ENCODE data around the gene FMNL1.

DNA sequence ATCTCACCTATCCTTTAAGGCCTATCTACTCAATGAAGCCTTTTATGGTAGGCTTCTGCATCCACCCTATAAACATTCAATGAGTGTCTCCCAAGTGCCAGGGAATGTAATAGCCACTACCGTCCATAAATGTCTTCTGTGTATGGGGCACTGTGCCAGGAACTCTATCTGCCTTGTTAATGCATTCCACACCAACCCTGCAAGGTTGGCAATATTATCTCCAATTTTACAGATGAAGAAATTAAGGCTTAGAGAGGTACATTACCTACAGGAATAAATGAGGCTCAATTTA is 75.1 kb downstream of the FMNL1 start:
- TF ChIP-seq, protein P1, sequence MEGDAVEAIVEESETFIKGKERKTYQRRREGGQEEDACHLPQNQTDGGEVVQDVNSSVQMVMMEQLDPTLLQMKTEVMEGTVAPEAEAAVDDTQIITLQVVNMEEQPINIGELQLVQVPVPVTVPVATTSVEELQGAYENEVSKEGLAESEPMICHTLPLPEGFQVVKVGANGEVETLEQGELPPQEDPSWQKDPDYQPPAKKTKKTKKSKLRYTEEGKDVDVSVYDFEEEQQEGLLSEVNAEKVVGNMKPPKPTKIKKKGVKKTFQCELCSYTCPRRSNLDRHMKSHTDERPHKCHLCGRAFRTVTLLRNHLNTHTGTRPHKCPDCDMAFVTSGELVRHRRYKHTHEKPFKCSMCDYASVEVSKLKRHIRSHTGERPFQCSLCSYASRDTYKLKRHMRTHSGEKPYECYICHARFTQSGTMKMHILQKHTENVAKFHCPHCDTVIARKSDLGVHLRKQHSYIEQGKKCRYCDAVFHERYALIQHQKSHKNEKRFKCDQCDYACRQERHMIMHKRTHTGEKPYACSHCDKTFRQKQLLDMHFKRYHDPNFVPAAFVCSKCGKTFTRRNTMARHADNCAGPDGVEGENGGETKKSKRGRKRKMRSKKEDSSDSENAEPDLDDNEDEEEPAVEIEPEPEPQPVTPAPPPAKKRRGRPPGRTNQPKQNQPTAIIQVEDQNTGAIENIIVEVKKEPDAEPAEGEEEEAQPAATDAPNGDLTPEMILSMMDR (IDR thresholded peaks at IDR 0.05) = no peak
- no peak for TF ChIP-seq POLR2A (IDR thresholded peaks at IDR 0.05)
- no peak for TF ChIP-seq POLR2AphosphoS5 (IDR thresholded peaks at IDR 0.05)
- TF ChIP-seq EP300 (IDR thresholded peaks at IDR 0.05) = no peak

Data from stomach (tissue), 4 donors.